IMR-90 (cell line): ENCODE results near the gene DAND5. TPM values are rescaled to one million over a fixed set of nuclear protein-coding genes. Genes with fewer than 3 reads are reported as not detected.
A peak's percentile ranks its signal among the peaks of the same experiment; 100 is the strongest.

Experiments used
- ATAC-seq: fragments of 200-7000 bp; cut with Tn5 transposase; 2 replicates; pipeline ENCODE4 v1.9.1; 2020; ENCODE audit warnings: low read depth, mild to moderate bottlenecking, moderate library complexity
- BruUV-seq: library from RNA; stranded (reverse); fragments of 400-500 nt; replicated peaks from 2 replicates; lab custom pipeline; 2021; lab: Mats Ljungman, UMichigan
- CTCF ChIA-PET: fragments of 300-600 bp; formaldehyde crosslinking; extraction: SDS; loops from one replicate; lab custom pipeline; 2021; ENCODE audit warnings: antibody characterized with exemption; lab: Yijun Ruan, JAX
- POLR2A ChIA-PET: fragments of 300-600 bp; sonication (Branson Sonifier 250); formaldehyde crosslinking; loops from one replicate; lab custom pipeline; 2022; ENCODE audit warnings: antibody characterized with exemption; ENCODE audit not compliant: unreplicated experiment; lab: Charles Lee
- DNase-seq: peaks from one replicate; pipeline ENCODE4 v3.0.0; 2013
- H2AFZ ChIP-seq: replicated peaks from 2 replicates; pipeline ENCODE3; 2013; ENCODE audit warnings: low read length, mild to moderate bottlenecking; ENCODE audit not compliant: poor library complexity
- H2AK5ac ChIP-seq: 2 replicates; pipeline ENCODE4 v1.6.1; 2013; ENCODE audit warnings: low read depth, low read length, inconsistent platforms
- H2AK9ac ChIP-seq: replicated peaks from 2 replicates; pipeline ENCODE3; 2013; ENCODE audit warnings: mild to moderate bottlenecking, low read depth, low read length, moderate library complexity; ENCODE audit not compliant: poor library complexity
- H2BK120ac ChIP-seq: 2 replicates; pipeline ENCODE4 v1.6.1; 2013; ENCODE audit warnings: low read depth, low read length, inconsistent platforms
- H2BK15ac ChIP-seq: 3 replicates; pipeline ENCODE4 v1.6.1; 2013; ENCODE audit warnings: low read depth, low read length, inconsistent platforms
- H2BK20ac ChIP-seq: 2 replicates; pipeline ENCODE4 v1.6.1; 2013; ENCODE audit warnings: low read depth, mild to moderate bottlenecking, inconsistent platforms, low read length, moderate library complexity
- H2BK5ac ChIP-seq: 2 replicates; pipeline ENCODE4 v1.6.1; 2013; ENCODE audit warnings: mild to moderate bottlenecking, low read depth, low read length, inconsistent platforms; ENCODE audit not compliant: poor library complexity, severe bottlenecking
- H3K14ac ChIP-seq: replicated peaks from 2 replicates; pipeline ENCODE4 v1.6.1; 2013; ENCODE audit warnings: low read depth, low read length, inconsistent platforms
- H3K18ac ChIP-seq: 2 replicates; pipeline ENCODE4 v1.6.1; 2013; ENCODE audit warnings: low read depth, low read length, control low read depth
- H3K23ac ChIP-seq: 2 replicates; pipeline ENCODE4 v1.6.1; 2013; ENCODE audit warnings: low read depth, low read length, inconsistent platforms
- H3K27ac ChIP-seq: 2 replicates; pipeline ENCODE4 v1.5.1; 2013; ENCODE audit warnings: mild to moderate bottlenecking, control low read depth, low read length; ENCODE audit not compliant: insufficient read depth
- H3K27me3 ChIP-seq: 2 replicates; pipeline ENCODE4 v1.6.1; 2013; ENCODE audit warnings: low read length; ENCODE audit not compliant: control insufficient read depth, insufficient read depth
- H3K36me3 ChIP-seq: 2 replicates; pipeline ENCODE4 v1.6.1; 2013; ENCODE audit warnings: low read length, mixed read lengths; ENCODE audit not compliant: control insufficient read depth, insufficient read depth
- H3K4ac ChIP-seq: 2 replicates; pipeline ENCODE4 v1.6.1; 2013; ENCODE audit warnings: low read depth, low read length, inconsistent platforms
- H3K4me1 ChIP-seq: 2 replicates; pipeline ENCODE4 v1.6.1; 2013; ENCODE audit warnings: low read length, mixed read lengths; ENCODE audit not compliant: control insufficient read depth, insufficient read depth
- H3K4me2 ChIP-seq: 2 replicates; pipeline ENCODE4 v1.6.1; 2013; ENCODE audit warnings: low read depth, mild to moderate bottlenecking, control low read depth, low read length, moderate library complexity
- H3K4me3 ChIP-seq: 2 replicates; pipeline ENCODE4 v1.5.1; 2013; ENCODE audit warnings: low read depth, mild to moderate bottlenecking, control low read depth, low read length, moderate library complexity; ENCODE audit not compliant: insufficient read depth
- H3K56ac ChIP-seq: 2 replicates; pipeline ENCODE4 v1.6.1; 2013; ENCODE audit warnings: low read length, inconsistent platforms; ENCODE audit not compliant: insufficient read depth; ENCODE audit errors: extremely low read depth
- H3K79me1 ChIP-seq, 2 experiments: 2 replicates each; pipeline ENCODE4 v1.6.1; 2013; ENCODE audit warnings: low read length in 2 of 2, inconsistent platforms in 1 of 2, low read depth in 1 of 2
- H3K9ac ChIP-seq: 2 replicates; pipeline ENCODE4 v1.6.1; 2013; ENCODE audit warnings: low read depth, low read length, control low read depth
- H3K9me1 ChIP-seq: 2 replicates; pipeline ENCODE4 v1.6.1; 2013; ENCODE audit warnings: low read length, inconsistent platforms; ENCODE audit not compliant: insufficient read depth
- H3K9me3 ChIP-seq: 2 replicates; pipeline ENCODE4 v1.6.1; 2013; ENCODE audit warnings: low read length; ENCODE audit not compliant: control insufficient read depth, insufficient read depth
- H4K20me1 ChIP-seq: 2 replicates; pipeline ENCODE4 v1.6.1; 2013; ENCODE audit warnings: low read length, inconsistent platforms; ENCODE audit not compliant: insufficient read depth
- H4K5ac ChIP-seq: 2 replicates; pipeline ENCODE4 v1.6.1; 2013; ENCODE audit warnings: mild to moderate bottlenecking, low read depth, low read length, control low read depth
- H4K8ac ChIP-seq, 2 experiments: 2 replicates each; pipeline ENCODE4 v1.6.1; 2013; ENCODE audit warnings: low read depth in 2 of 2, low read length in 2 of 2, control low read depth in 1 of 2, inconsistent platforms in 1 of 2
- H4K91ac ChIP-seq: 2 replicates; pipeline ENCODE4 v1.6.1; 2013; ENCODE audit warnings: low read depth, low read length, inconsistent platforms; ENCODE audit not compliant: insufficient read depth
- CEBPB ChIP-seq: IDR thresholded peaks from 2 replicates; pipeline ENCODE4 v1.6.1; 2012; ENCODE audit warnings: low read depth, low read length, improper control_type of control experiment
- CHD1 ChIP-seq: IDR thresholded peaks from 2 replicates; pipeline ENCODE4 v1.6.1; 2012; ENCODE audit warnings: low read depth, low read length, improper control_type of control experiment
- CTCF ChIP-seq: conservative IDR thresholded peaks from 2 replicates; pipeline ENCODE4 v1.5.1; 2012; ENCODE audit warnings: mild to moderate bottlenecking, low read depth, low read length, improper control_type of control experiment
- ELK1 ChIP-seq: fragments of 150-350 bp; IDR thresholded peaks from 2 replicates; pipeline ENCODE4 v1.6.1; 2016; ENCODE audit warnings: low read depth, mild to moderate bottlenecking, low read length, moderate library complexity, borderline replicate concordance
- MXI1 ChIP-seq: IDR thresholded peaks from 2 replicates; pipeline ENCODE4 v1.6.1; 2012; ENCODE audit warnings: low read depth, mild to moderate bottlenecking, low read length, moderate library complexity, borderline replicate concordance
- RAD21 ChIP-seq: IDR thresholded peaks from 2 replicates; pipeline ENCODE4 v1.6.1; 2012; ENCODE audit warnings: low read length, improper control_type of control experiment
- WGBS, 2 experiments: methylation state at CpG; one replicate each; pipeline versions ENCODE4 v1.1.5 to v1.1.7; 2013; ENCODE audit warnings: missing lambda C conversion rate in 2 of 2; ENCODE audit not compliant: insufficient read length in 1 of 2; ENCODE audit errors: extremely low coverage in 2 of 2; 5-methylcytosine and 5-hydroxymethylcytosine counted together
- dilution Hi-C: fragments of 300-500 bp; cut with HindIII; formaldehyde crosslinking; loops from one replicate; pipeline ENCODE4 v1.14.3; 2018; ENCODE audit warnings: low sequenced_read_pairs; ENCODE audit not compliant: unreplicated experiment
- in situ Hi-C: fragments of 300-500 bp; cut with MboI; formaldehyde crosslinking; loops from 3 replicates; pipeline ENCODE4 v1.14.3; 2019; ENCODE audit warnings: low sequenced_read_pairs, inconsistent platforms, mixed read lengths
- intact Hi-C: fragments of 100-400 bp; cut with micrococcal nuclease; formaldehyde crosslinking; loops from 2 replicates; pipeline ENCODE4 v1.10.0; 2022
- polyA plus RNA-seq, 3 experiments: library from polyadenylated mRNA; depleted of rRNA; stranded (reverse); fragments of >200 nt; gene quantifications; 2 replicates each; pipeline ENCODE4 v1.2.3, GENCODE V29; 2012; ENCODE audit warnings: low replicate concordance in 1 of 3
- total RNA-seq: library from RNA; depleted of rRNA; stranded (reverse); fragments of >200 nt; gene quantifications from 2 replicates; pipeline ENCODE4 v1.2.3, GENCODE V29; 2012

Gene DAND5
- total and polyA plus RNA-seq, 2 of the 4 experiments (the other 2 are of a cell fraction) = 0.03 TPM; not detected in 1

DNA sequence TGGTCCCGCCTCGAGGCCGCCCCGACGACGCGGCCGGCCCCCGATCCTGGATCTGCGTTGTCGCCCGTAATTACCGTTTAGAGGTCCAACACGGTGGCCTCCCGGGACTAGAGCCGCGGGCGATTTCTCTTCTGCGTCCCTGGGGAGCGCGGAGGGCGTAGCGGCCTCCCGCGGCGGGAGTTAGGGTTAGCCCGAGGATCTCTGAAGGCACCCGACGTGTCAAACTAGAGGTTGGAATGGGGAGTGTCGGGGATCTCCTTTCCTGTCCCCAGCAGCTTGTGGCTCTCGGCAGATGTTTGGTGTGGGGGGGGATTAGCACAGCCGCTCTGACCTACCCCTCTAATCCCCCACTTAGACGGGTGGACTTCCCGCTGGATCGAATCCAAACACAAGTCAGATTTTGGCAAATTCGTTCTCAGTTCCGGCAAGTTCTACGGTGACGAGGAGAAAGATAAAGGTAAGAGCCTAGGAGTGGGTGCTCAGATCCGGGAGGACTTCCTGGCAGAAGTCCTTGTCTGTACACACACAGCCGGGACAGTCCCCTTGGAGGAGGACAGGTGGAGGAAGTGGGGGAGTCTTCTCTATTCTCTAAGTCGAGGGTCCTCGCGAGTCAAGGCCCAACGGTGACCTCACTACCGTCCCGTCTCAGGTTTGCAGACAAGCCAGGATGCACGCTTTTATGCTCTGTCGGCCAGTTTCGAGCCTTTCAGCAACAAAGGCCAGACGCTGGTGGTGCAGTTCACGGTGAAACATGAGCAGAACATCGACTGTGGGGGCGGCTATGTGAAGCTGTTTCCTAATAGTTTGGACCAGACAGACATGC lies 30.4 kb upstream of the DAND5 start:
- Histone ChIP-seq H2AK9ac (peak overlapping the region; percentile 100), H4K20me1 (peaks cover 54% of the 10 kb centered on the region), H3K27ac (peak overlapping the region; percentile 90), H3K79me1 (peaks cover 5 to 53% of the 10 kb centered on the region in 2 experiments; a peak in 3 of 4 replicates), H3K4me1 (peaks cover 15% of the 10 kb centered on the region), H2AK5ac (peak overlapping the region; percentile 98), H2AFZ (peak overlapping the region; percentile 90), H2BK15ac (no peak overlapping the region), H3K23ac (peak overlapping the region; percentile 64), H3K9me1 (peaks cover 15% of the 10 kb centered on the region), H2BK120ac (peak overlapping the region; percentile 8; the same call in 1 of the 2 replicates), H3K18ac (no peak overlapping the region; the same call in 1 of the 2 replicates), H3K36me3 (peaks cover 41% of the 10 kb centered on the region), H3K9me3 (no peaks in the 10 kb centered on the region), H3K9ac (peak overlapping the region; percentile 95), H3K4me2 (peak overlapping the region; percentile 85), H3K4ac (peak overlapping the region; percentile 92), H3K4me3 (peak overlapping the region; percentile 80), H4K91ac (peak overlapping the region; percentile 89), H4K8ac (peak overlapping the region; percentile 53 to 86), H4K5ac (peak overlapping the region; percentile 43; the same call in 1 of the 2 replicates), H3K14ac (peak overlapping the region; percentile 96), H2BK5ac (peak overlapping the region; percentile 80), H3K56ac (peak overlapping the region; percentile 80), H3K27me3 (no peaks in the 10 kb centered on the region), H2BK20ac (no peak overlapping the region)
- ATAC-seq (peak; percentile 9), DNase-seq (peak; percentile 66)
- BruUV-seq = TSS peak; percentile 91
- peak; percentile 71 for TF ChIP-seq MXI1
- peak; percentile 28; the same call in 1 of the 2 replicates for TF ChIP-seq CTCF
- TF ChIP-seq CHD1 = 0 out of 2 replicates have a peak, but pooled peaks have one; percentile 55
- TF ChIP-seq RAD21 = no peak
- peak; percentile 41; the same call in 1 of the 2 replicates for TF ChIP-seq CEBPB
- no peak for TF ChIP-seq ELK1
- WGBS, 2 experiments = 0% methylated on average over 27 of the region's 54 CpGs; no CpG with 5 or more reads in 1 of the 2 experiments
- intact Hi-C loops (no loop called here), dilution Hi-C loops (no loop called here), in situ Hi-C loops (no loop called here)
- POLR2A ChIA-PET = interaction anchor here (0.6 kb wide), 1 partner anchor 223 kb away, joined by 9 read pairs; no protein-coding TSS in a partner anchor
- CTCF ChIA-PET = interaction anchor here (0.6 to 0.7 kb wide), 2 partner anchors 42 to 120 kb away, joined by 3 read pairs; no protein-coding TSS in a partner anchor
